Measurements from ENCODE around the gene HOXA7. TPM values are rescaled to one million over a fixed set of nuclear protein-coding genes. Genes with fewer than 3 reads are reported as not detected.

HOXA7 gene
- total and polyA plus RNA-seq, 2 experiments from 2014 or later = 6.6 to 15.8 TPM

- no peaks in the 10 kb centered on the region for H3K27me3 ChIP-seq (replicated peaks; ENCODE audit: insufficient read depth)
- H3K9ac ChIP-seq = no peak overlapping the region
- H3F3A ChIP-seq (ENCODE audit: insufficient read depth) = no peaks in the 10 kb centered on the region
- no peak for TF ChIP-seq EZH2 (IDR thresholded peaks at IDR 0.05; ENCODE audit: insufficient read depth, poor library complexity, severe bottlenecking)
- TF ChIP-seq EZH2phosphoT487 (IDR thresholded peaks at IDR 0.05; ENCODE audit: insufficient read depth, low read depth) = no peak
- H3K27ac ChIP-seq = no peak overlapping the region
- H3K4me1 ChIP-seq (ENCODE audit: insufficient read depth) = no peaks in the 10 kb centered on the region
- H3K9me3 ChIP-seq (ENCODE audit: low read depth) = no peaks in the 10 kb centered on the region
- no peaks in the 10 kb centered on the region for H3K36me3 ChIP-seq (ENCODE audit: low read depth)
- H4K20me1 ChIP-seq (ENCODE audit: insufficient read depth) = no peaks in the 10 kb centered on the region
- H3K9me2 ChIP-seq (ENCODE audit: insufficient read depth) = no peaks in the 10 kb centered on the region
- in situ Hi-C loops (cut with MboI) = no loop called here
- no peaks in the 10 kb centered on the region for H3K79me2 ChIP-seq (ENCODE audit: insufficient read depth)
- no peak overlapping the region for H3K4me2 ChIP-seq (ENCODE audit: unreplicated experiment)
- no peak overlapping the region for H2AFZ ChIP-seq
- no peak for DNase-seq
- 88 to 91% methylated on average over 19 of the region's 19 CpGs for WGBS, 2 experiments (ENCODE audit: low coverage in 1 of 2, low lambda C conversion rate in 2 of 2, missing lambda C conversion rate in 2 of 2)
- no peak overlapping the region for H3K4me3 ChIP-seq
These were observed 38.5 kb downstream of the HOXA7 start for GRCh38 chr7:27117887-27118491.

GRCh38 chr7:27116962-27117886 is 39.3 kb downstream of the HOXA7 start:
- no peaks in the 10 kb centered on the region for H3K79me2 ChIP-seq (ENCODE audit: insufficient read depth)

GRCh38 chr7:27116031-27116961 is 40.2 kb downstream of the HOXA7 start:
- Histone ChIP-seq H3K4me2 (ENCODE audit: unreplicated experiment) (no peak overlapping the region), H3K27ac (no peak overlapping the region), H3K9me2 (ENCODE audit: insufficient read depth) (no peaks in the 10 kb centered on the region), H3K9ac (no peak overlapping the region), H4K20me1 (ENCODE audit: insufficient read depth) (no peaks in the 10 kb centered on the region), H2AFZ (no peak overlapping the region), H3K79me2 (ENCODE audit: insufficient read depth) (no peaks in the 10 kb centered on the region), H3K4me3 (no peak overlapping the region; the same call in 1 of the 2 replicates), H3K27me3 (replicated peaks; ENCODE audit: insufficient read depth) (no peaks in the 10 kb centered on the region), H3K36me3 (ENCODE audit: low read depth) (no peaks in the 10 kb centered on the region), H3K4me1 (ENCODE audit: insufficient read depth) (peaks cover 3% of the 10 kb centered on the region; the same call in 1 of the 2 replicates), H3F3A (ENCODE audit: insufficient read depth) (peaks cover 11% of the 10 kb centered on the region; the same call in 1 of the 2 replicates), H3K9me3 (ENCODE audit: low read depth) (no peaks in the 10 kb centered on the region)
- WGBS, 2 experiments (ENCODE audit: low coverage in 1 of 2, low lambda C conversion rate in 2 of 2, missing lambda C conversion rate in 2 of 2) = 91 to 92% methylated on average over 20 of the region's 20 CpGs
- no peak for DNase-seq
- in situ Hi-C loops (cut with MboI) = no loop called here
- TF ChIP-seq EZH2 (IDR thresholded peaks at IDR 0.05; ENCODE audit: insufficient read depth, poor library complexity, severe bottlenecking) (no peak), EZH2phosphoT487 (IDR thresholded peaks at IDR 0.05; ENCODE audit: insufficient read depth, low read depth) (no peak)

More at GRCh38 chr7:27116962-27117886, 39.3 kb downstream of the HOXA7 start:
- DNase-seq = no peak
- Histone ChIP-seq H3K27ac (no peak overlapping the region), H3K27me3 (replicated peaks; ENCODE audit: insufficient read depth) (no peaks in the 10 kb centered on the region), H4K20me1 (ENCODE audit: insufficient read depth) (no peaks in the 10 kb centered on the region), H3K4me3 (no peak overlapping the region), H3K9me3 (ENCODE audit: low read depth) (no peaks in the 10 kb centered on the region), H3F3A (ENCODE audit: insufficient read depth) (peaks cover 4% of the 10 kb centered on the region; the same call in 1 of the 2 replicates), H3K9ac (no peak overlapping the region), H3K9me2 (ENCODE audit: insufficient read depth) (no peaks in the 10 kb centered on the region), H3K4me2 (ENCODE audit: unreplicated experiment) (no peak overlapping the region), H2AFZ (no peak overlapping the region), H3K36me3 (ENCODE audit: low read depth) (no peaks in the 10 kb centered on the region), H3K4me1 (ENCODE audit: insufficient read depth) (no peaks in the 10 kb centered on the region)
- 89 to 97% methylated on average over 11 to 12 of the region's 12 CpGs for WGBS, 2 experiments (ENCODE audit: low coverage in 1 of 2, low lambda C conversion rate in 2 of 2, missing lambda C conversion rate in 2 of 2)
- in situ Hi-C loops (cut with MboI) = no loop called here
- TF ChIP-seq EZH2phosphoT487 (IDR thresholded peaks at IDR 0.05; ENCODE audit: insufficient read depth, low read depth) (no peak), EZH2 (IDR thresholded peaks at IDR 0.05; ENCODE audit: insufficient read depth, poor library complexity, severe bottlenecking) (no peak)
